Coronary artery (tissue), 2 donors: ENCODE results near the gene C1QTNF12.

ENCODE experiments used
- DNase-seq: peaks from one replicate; pipeline ENCODE4 v3.0.0-alpha.2; 2017; ENCODE audit warnings: low spot score
- H3K27ac ChIP-seq, 2 donors: fragments of 200-600 bp; sonication (generic); one replicate each; pipeline ENCODE4 v1.5.1; 2016 to 2019
- H3K4me3 ChIP-seq: fragments of 200-600 bp; sonication (generic); 2 replicates; pipeline ENCODE4 v1.5.1; 2016; ENCODE audit warnings: mild to moderate bottlenecking, moderate library complexity
- CTCF ChIP-seq: fragments of 200-600 bp; sonication (generic); IDR thresholded peaks from one replicate; pipeline ENCODE4 v1.5.1; 2019; ENCODE audit warnings: antibody characterized with exemption

The C1QTNF12 gene

DNA sequence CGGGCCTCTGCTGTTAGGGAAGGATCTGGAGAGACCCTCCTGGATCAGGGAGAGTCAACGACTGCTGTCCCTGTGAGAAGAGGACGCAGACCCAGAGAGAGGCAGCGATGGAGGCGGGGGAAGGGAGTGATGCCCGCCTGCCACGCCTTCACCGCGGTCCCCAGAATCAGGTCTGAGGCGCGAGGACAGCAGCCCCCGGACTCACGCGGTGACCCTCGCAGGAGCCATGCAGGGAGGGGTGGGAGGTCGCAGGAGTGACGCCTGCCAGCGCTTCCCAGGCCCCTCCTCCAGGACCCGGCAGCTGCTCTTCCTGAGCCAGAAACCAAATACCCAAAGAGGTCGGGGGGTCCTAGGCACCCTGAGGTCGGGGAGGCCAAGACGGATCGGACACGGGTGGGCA is 26.3 kb downstream of the C1QTNF12 start:
- no peak for TF ChIP-seq CTCF
- no peak for DNase-seq
- H3K4me3 ChIP-seq, result no peak overlapping the region
- H3K27ac ChIP-seq, result no peak overlapping the region

DNA sequence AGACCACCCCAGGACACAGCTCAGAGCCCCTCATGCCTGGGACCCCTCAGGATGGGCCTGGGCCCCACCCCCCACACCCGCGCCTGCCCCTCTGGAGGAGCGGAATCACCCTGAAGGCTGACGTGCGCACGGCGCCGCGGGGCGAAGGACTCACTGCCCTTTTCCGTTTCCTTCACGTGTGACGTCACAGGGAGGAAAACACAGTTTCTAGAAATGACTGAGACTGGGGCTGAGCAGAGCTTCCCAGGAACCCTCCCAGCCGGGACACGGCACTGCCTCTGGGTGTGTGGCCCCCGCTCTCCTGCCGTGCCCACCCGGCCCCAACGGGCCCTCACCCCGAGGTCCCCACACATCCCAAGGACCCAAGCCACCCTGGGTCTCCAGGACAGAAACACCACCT is 27.2 kb downstream of the C1QTNF12 start:
- no peak overlapping the region for H3K4me3 ChIP-seq
- no peak overlapping the region for H3K27ac ChIP-seq
- DNase-seq, result no peak
- no peak for TF ChIP-seq CTCF

DNA sequence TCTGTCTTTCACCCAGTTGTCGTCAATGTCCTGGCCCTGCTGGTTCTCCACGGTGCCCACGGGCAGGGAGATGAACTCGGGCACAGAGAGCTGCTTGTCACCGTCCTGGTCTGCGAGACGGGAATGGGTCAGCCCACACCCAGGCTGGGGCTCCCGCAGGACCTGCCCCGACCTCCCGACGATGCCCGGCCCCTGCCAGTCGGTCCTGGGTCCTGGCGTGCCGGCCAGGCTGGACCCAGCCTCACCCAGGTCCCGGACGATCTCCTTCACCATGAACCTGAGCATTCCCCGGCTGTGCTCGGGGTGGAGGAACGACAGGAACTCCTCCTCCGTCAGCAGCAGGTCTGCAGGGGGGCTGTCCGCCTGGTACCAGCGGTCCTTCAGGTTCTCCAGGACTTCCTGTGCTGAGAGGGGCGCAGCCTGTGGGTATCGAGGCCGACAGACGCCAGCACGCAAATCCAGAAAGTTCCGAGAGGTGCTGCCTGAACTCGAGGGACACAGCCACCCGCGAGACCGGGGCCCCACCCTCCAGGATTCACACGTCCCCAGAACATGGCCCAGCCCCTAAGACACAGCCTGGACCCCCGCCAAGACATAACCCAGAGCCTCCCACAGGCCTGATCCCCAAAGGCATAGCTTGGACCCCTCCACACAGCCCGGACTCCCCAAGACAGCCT is 27.9 kb downstream of the C1QTNF12 start:
- Histone ChIP-seq H3K27ac (no peak overlapping the region), H3K4me3 (no peak overlapping the region)
- no peak for TF ChIP-seq CTCF
- no peak for DNase-seq

DNA sequence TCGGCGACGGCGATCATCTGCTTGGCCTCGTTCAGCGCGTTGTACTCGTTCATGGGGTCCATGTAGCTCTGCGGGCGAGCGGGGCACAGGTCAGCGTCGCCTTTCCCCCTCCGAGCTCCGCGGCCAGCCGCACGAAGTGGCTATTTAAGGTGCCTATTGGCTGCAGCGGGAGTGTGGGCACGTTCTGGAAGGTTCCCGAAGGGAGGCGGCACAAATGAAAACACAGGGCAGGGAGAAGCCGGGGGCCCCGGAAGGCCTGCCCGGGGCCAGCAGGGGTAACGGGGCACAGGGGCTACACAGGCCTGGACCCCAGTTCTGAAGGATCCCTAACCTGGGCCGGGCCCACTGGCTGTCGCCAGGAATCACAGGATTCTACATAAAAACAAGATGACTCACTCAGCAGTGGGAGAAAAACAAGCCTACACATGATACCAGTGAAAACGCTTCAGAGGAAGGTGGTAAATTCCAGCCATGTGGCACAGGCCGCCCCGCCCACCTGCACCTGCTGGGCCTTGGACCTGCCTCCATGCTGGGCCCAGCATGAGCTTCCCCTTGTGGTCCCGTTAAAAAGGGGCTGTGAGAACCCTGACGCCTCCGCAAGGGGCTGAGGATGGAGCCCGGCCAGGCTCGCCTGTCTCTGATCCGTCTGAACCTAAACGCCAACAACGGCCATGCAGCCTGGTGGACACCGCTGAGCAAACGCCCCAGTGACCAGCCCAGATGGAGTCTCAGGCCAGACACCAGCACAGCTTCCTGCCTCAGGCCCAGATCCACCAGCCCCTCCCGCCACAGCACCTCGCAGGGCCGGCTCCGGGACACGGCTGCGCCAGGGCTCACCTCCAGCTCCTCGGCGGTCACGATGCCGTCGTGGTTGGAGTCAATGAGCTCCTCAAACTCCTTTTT is 28.6 kb downstream of the C1QTNF12 start:
- no peak overlapping the region for H3K4me3 ChIP-seq
- no peak for TF ChIP-seq CTCF
- no peak overlapping the region for H3K27ac ChIP-seq
- no peak for DNase-seq

GRCh38 chr1:1216770-1217620 is 29.5 kb downstream of the C1QTNF12 start:
- no peak for DNase-seq
- Histone ChIP-seq H3K4me3 (no peak overlapping the region), H3K27ac (no peak overlapping the region)
- TF ChIP-seq CTCF, result no peak

GRCh38 chr1:1215881-1216605 is 30.5 kb downstream of the C1QTNF12 start:
- H3K27ac ChIP-seq, result no peak overlapping the region
- no peak for DNase-seq
- TF ChIP-seq CTCF, result no peak
- no peak overlapping the region for H3K4me3 ChIP-seq
